Panc1 (cell line): ENCODE measurements around the gene C16orf89. TPM values are rescaled to one million over a fixed set of nuclear protein-coding genes. Genes with fewer than 3 reads are reported as not detected.
"Not testable (repeated sequence)": the region's sequence is repeated elsewhere in the genome, so short reads cannot be mapped to it uniquely, and the experiment has no call there.

Experiments
- ATAC-seq: fragments of 200-7000 bp; cut with Tn5 transposase; 2 replicates; pipeline ENCODE4 v1.9.1; 2020; ENCODE audit warnings: mild to moderate bottlenecking, moderate library complexity
- BruUV-seq: library from RNA; stranded (reverse); fragments of 400-500 nt; replicated peaks from 2 replicates; lab custom pipeline; 2021; lab: Mats Ljungman, UMichigan
- CTCF ChIA-PET: fragments of 300-600 bp; sonication (Branson Sonifier 250); formaldehyde crosslinking; loops from one replicate; lab custom pipeline; 2022; ENCODE audit warnings: antibody characterized with exemption; lab: Charles Lee
- POLR2A ChIA-PET: fragments of 300-600 bp; sonication (Branson Sonifier 250); formaldehyde crosslinking; loops from one replicate; lab custom pipeline; 2022; ENCODE audit warnings: antibody characterized with exemption; lab: Charles Lee
- DNase-seq: peaks from one replicate; pipeline ENCODE4 v3.0.0-alpha.2; 2010; ENCODE audit warnings: low read depth, low spot score
- H3K27ac ChIP-seq: 2 replicates; pipeline ENCODE4 v1.5.1; 2011; ENCODE audit warnings: mild to moderate bottlenecking, low read length, inconsistent platforms
- H3K27me3 ChIP-seq: fragments of 200-500 bp; sonication (Bioruptor generic); 2 replicates; pipeline ENCODE4 v1.6.0; 2014; ENCODE audit warnings: low read length, inconsistent platforms; ENCODE audit not compliant: control insufficient read depth, insufficient read depth
- H3K36me3 ChIP-seq: fragments of 200-500 bp; sonication (Bioruptor generic); 2 replicates; pipeline ENCODE4 v1.5.1; 2014; ENCODE audit warnings: inconsistent platforms, mild to moderate bottlenecking, low read length, moderate library complexity; ENCODE audit not compliant: control insufficient read depth, insufficient read depth
- H3K4me1 ChIP-seq: 2 replicates; pipeline ENCODE4 v1.5.1; 2011; ENCODE audit warnings: inconsistent platforms, mild to moderate bottlenecking, low read length, moderate library complexity; ENCODE audit not compliant: control insufficient read depth, insufficient read depth
- H3K4me3 ChIP-seq, 2 experiments: 2 replicates each; pipeline ENCODE4 v1.5.1; 2011 to 2012; ENCODE audit warnings: low read depth in 2 of 2, low read length in 2 of 2, mild to moderate bottlenecking in 2 of 2, inconsistent platforms in 1 of 2, moderate library complexity in 1 of 2
- H3K9me3 ChIP-seq: fragments of 200-500 bp; sonication (Bioruptor generic); 2 replicates; pipeline ENCODE4 v1.5.1; 2014; ENCODE audit warnings: low read depth, mild to moderate bottlenecking, inconsistent platforms, low read length, moderate library complexity; ENCODE audit not compliant: control insufficient read depth, insufficient read depth
- POLR2AphosphoS5 ChIP-seq: IDR thresholded peaks from 2 replicates; pipeline ENCODE4 v1.6.1; 2012; ENCODE audit warnings: mild to moderate bottlenecking, low read depth, low read length, moderate library complexity
- in situ Hi-C: cut with HindIII; loops from 2 replicates; pipeline ENCODE4 v1.10.0; 2016; ENCODE audit warnings: low sequenced_read_pairs, low pct_unique_long_range_greater_than_20kb
- intact Hi-C: fragments of 100-400 bp; cut with micrococcal nuclease; formaldehyde crosslinking; loops from one replicate; pipeline ENCODE4 v1.10.0; 2022; ENCODE audit not compliant: unreplicated experiment
- total RNA-seq: library from RNA; stranded (reverse); gene quantifications from one replicate; pipeline ENCODE4 v1.2.1, GENCODE V29; 2021; ENCODE audit not compliant: unreplicated experiment

The C16orf89 gene
- total RNA-seq, 1 experiment from 2014 or later: not detected

- intact Hi-C loops, ATAC-seq, H3K36me3 ChIP-seq, BruUV-seq, H3K27ac ChIP-seq, H3K4me1 ChIP-seq, DNase-seq, H3K27me3 ChIP-seq, H3K9me3 ChIP-seq, in situ Hi-C loops: not testable (repeated sequence)
- peak overlapping the region; percentile 54 to 61 for H3K4me3 ChIP-seq
- ChIA-PET POLR2A (interaction anchor here (0.7 kb wide), 1 partner anchor 14 kb away, joined by 3 read pairs; no protein-coding TSS in a partner anchor), CTCF (interaction anchor here (0.6 kb wide), 1 partner anchor 381 kb away, joined by 3 read pairs; no protein-coding TSS in a partner anchor)
Measured at GRCh38 chr16:5098221-5099159, 32.7 kb upstream of the C16orf89 start.

DNA sequence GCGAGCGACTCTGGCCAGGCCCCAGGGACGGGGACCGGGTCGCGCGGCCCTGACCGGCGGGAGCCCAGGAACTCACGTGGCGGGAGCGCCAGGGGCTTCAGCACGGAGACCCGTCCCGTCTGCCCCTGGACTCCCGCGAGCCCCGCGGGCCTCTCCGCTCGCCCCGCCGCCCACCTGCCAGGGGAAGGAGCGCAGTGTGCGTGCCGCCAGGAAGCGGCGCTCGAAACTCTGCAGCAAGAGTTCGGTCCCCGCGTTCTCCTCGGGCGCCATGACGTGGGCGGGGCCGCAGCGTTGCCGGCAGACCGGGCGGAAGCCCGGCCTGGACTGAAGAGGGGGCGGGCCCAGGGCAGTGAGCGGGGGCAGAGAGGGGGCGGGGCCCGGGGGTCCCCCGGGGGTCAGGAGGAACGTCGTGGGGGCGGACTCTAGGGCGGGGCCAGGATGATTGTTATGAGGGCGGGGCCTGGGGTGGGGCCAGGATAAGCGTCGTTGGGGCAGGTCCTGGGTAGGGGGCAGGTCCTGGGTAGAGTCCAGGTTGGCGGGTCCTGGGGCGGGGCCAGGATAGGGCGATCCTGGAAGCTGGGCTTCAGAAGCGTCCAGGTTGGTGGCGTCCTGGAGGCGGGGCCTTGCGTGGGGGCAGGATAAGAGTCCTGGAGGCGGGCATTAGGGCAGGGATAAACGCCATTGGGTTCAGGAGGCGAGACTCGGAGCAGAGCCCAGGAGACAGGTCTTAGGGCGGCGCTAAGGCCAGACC is 31.9 kb upstream of the C16orf89 start, which contains the start of gene EEF2KMT:
Gene EEF2KMT (minus strand): TSS at position 326 of the 751 bp plus-strand sequence. CDS start 56 bp downstream, at position 270.
- intact Hi-C loops, in situ Hi-C loops, H3K9me3 ChIP-seq, BruUV-seq, H3K4me1 ChIP-seq, H3K27me3 ChIP-seq, H3K36me3 ChIP-seq: not testable (repeated sequence)
- DNase-seq (peak; percentile 97), ATAC-seq (peak; percentile 100)
- peak; percentile 43; the same call in 1 of the 2 replicates for TF ChIP-seq POLR2AphosphoS5
- POLR2A ChIA-PET: interaction anchor here (0.6 kb wide), 1 partner anchor 46 kb away, joined by 3 read pairs; no protein-coding TSS in a partner anchor
- Histone ChIP-seq H3K27ac (peak within 1 kb of the TSS; percentile 61), H3K4me3 (peak within 1 kb of the TSS; percentile 63 to 73)
- CTCF ChIA-PET: interaction anchor here (0.6 kb wide), 2 partner anchors 140 to 380 kb away, joined by 3 read pairs; no protein-coding TSS in a partner anchor

DNA sequence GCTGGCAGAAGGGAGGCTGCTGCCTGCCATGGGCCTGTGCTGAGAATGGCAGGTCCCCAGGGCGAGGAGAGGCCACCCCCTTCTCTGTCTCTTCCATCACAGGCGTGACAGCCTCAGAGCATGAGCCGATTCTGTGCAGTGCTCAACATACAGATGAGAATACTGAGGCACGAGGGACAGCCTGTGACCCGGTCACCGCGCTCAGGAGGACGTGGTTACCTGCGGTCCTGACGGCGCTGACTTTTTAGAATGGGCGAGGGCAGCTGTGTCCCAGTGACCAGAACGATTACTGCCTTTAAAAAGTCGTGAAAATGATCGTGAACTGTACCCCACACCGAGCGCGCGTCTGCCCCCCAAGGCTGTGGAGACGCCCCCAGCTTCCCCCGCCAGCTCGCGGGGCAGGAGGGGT is 31.3 kb upstream of the C16orf89 start:
- H3K36me3 ChIP-seq, intact Hi-C loops, H3K27me3 ChIP-seq, H3K9me3 ChIP-seq, BruUV-seq, DNase-seq, in situ Hi-C loops, H3K4me1 ChIP-seq, ATAC-seq: not testable (repeated sequence)
- Histone ChIP-seq H3K27ac (peak overlapping the region; percentile 61), H3K4me3 (peak overlapping the region; percentile 63 to 73)
- ChIA-PET POLR2A (interaction anchor here (0.6 kb wide), 1 partner anchor 46 kb away, joined by 3 read pairs; no protein-coding TSS in a partner anchor), CTCF (interaction anchor here (0.6 kb wide), 1 partner anchor 139 kb away, joined by 3 read pairs; no protein-coding TSS in a partner anchor)

- Histone ChIP-seq H3K4me3 (peak overlapping the region; percentile 63 to 73), H3K27ac (peak overlapping the region; percentile 61)
- CTCF ChIA-PET, H3K9me3 ChIP-seq, H3K36me3 ChIP-seq, DNase-seq, H3K4me1 ChIP-seq, in situ Hi-C loops, H3K27me3 ChIP-seq, intact Hi-C loops, BruUV-seq, ATAC-seq: not testable (repeated sequence)
- POLR2A ChIA-PET: interaction anchor here (0.6 kb wide), 1 partner anchor 45 kb away, joined by 3 read pairs; no protein-coding TSS in a partner anchor
Measured at GRCh38 chr16:5096437-5097060, 30.8 kb upstream of the C16orf89 start.

DNA sequence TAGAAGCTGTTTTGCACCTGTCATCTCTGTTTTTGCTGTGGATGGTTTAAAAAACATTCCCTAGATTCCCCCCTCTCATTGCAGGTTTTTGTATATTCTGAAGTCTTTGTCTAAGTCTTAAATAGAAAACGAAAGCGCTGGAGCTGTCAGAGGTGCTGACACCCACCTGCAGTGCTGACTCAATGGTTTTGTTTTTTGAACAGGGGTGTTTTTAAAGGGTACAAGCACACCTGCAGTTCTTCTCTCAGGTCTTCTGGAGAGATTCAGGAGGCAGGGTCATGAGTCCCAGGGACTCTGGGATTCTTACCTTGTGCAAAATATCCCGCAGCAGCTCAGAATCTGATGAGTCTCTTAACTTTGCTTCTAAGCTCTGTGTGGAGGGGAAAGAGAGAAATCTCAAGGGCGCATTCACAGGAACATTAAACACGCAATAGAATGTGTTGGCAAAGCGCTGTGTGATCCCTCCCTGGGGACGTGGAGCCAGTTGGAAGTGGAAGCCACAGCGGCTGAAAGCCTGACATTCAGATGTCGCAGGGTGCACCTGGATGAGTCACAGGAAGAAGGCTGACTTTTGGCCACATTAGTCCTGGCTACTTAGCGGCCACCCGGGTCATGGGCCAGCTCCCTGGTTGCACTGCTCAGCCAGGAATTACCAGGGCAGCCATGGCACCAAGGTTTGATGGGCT is 29.5 kb upstream of the C16orf89 start:
- H3K27ac ChIP-seq, H3K36me3 ChIP-seq, H3K9me3 ChIP-seq, ATAC-seq, POLR2A ChIA-PET, H3K4me1 ChIP-seq, H3K27me3 ChIP-seq, CTCF ChIA-PET, in situ Hi-C loops, H3K4me3 ChIP-seq, intact Hi-C loops, BruUV-seq, DNase-seq: not testable (repeated sequence)

DNA sequence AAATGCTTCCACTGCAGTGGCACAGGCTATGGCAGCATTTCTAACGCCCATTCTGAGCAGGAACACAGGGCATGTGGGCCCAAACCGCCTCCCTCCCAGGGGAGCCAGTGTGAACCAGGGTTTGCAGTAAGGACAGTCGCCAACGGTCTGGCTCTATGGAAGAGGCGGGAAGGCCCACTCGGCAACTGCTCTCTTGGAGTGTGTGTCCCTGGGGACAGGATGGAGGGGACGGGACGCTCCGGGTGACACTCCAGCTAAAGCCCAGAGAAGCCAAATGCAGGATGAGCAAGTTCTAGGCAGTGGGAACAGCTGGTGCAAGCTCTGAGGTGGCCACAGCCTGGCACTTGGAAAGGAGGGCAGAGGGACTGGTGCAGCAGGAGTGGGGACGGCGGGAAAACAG is 28.0 kb upstream of the C16orf89 start:
- CTCF ChIA-PET, H3K27me3 ChIP-seq, H3K4me3 ChIP-seq, H3K27ac ChIP-seq, POLR2A ChIA-PET, in situ Hi-C loops, DNase-seq, BruUV-seq, H3K36me3 ChIP-seq, H3K4me1 ChIP-seq, ATAC-seq, H3K9me3 ChIP-seq, intact Hi-C loops: not testable (repeated sequence)
